ENCODE data around the gene HSPBP1.
"Not testable (repeated sequence)": the region's sequence is repeated elsewhere in the genome, so short reads cannot be mapped to it uniquely, and the experiment has no call there.

HSPBP1 gene

DNA sequence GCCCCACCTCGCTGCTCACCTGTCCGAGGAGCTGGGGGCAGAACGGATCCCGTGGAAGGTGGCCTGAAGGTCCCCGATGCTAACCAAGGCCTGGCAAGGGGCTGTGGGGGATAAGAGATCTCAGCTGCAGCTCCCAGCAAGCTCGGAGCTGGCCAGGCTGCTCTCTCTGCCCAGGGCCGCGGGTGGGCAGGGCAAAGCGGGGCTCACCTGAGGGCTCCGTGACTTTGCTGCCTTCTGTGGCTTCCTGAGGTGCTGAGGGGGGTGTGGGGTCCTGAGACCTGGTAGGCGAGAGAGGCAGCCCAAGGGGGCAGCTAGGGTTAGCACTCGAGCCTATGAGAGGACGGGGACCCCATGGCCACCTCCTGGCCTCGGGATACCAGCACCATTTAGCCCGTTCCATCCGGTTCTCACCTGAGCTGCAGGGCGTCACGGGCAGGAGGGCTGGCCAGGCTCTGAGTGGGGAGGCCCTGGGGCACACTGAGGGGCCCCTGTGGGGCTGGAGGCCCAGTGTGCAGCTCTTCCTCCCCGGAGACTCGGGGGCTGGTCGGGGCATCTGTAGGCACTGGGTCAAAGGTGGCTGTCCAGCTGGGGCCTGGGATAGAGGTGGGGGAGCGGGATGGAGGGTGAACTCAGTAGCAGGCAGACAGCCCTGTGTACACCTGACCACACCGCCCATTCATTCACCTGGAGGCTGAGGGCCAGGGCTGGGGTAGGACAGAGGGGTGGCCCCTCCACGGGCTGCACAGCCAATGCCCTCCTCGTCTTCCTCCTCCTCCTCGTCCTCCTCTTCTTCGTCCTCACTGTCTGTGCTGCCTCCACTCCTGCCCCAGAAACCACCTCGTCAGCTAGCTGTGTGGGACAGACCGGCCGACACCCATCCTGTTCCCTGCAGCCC lies 48.3 kb downstream of the HSPBP1 start:
- DNase-seq: no peak

DNA sequence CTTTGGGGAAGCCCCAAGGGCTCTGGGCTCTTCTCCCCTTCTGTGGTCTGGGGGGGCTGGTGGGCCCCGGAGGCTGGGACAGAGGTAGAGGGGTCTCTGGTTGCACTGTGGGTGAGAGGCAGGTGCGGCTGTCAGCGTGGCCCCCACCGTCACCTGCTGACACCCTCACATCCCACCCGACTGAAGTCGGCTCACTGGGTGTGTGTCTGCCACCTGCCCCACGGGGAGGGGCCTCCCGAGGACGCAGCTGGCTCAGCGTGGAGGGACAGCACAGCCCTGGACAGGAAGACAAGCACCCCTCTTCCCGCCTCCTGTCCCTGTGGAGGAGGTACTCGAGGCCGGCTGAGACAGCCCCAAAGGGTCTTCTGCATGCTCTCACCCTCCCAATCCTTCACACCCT lies 49.1 kb downstream of the HSPBP1 start:
- DNase-seq: no peak

DNA sequence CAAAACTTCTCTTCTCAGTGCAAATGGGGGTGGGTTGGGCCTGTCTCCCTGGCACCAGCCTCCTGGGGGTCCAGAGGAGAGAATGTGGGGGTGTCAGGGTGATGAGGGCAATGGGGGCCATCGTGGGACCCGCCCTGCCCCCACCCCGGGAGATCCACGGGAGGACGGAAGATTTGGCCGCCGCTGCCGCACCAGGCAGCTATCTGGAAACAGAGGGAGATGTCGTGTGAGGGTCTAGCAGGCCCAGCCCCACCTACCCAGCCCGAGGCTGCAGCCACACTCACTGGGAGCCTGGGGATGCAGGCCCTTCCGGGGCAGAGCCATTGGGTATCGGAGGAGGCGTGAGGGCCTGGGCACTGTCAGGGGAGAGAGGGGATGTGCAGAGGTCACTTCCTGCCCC lies 49.6 kb downstream of the HSPBP1 start:
- no peak for DNase-seq

DNA sequence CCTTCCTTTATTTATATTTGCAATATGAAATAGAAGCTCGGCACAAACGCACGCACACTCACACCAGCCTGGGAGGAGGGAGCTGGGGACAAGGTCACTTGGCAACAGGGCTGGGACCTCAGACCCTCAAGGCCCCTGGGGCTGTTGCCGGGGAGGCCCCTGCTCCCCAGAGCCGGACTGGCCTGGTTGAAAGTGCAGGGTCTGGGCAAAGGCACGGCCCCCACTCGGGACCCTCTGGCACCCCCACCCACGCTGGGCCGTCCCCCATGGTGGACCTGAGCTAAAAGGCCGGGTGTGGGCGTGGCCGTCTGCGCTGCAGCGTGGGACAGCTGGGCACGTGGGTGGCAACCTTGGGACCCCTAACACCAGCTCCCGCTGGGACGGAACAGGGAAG lies 50.1 kb downstream of the HSPBP1 start:
- DNase-seq: no peak

DNA sequence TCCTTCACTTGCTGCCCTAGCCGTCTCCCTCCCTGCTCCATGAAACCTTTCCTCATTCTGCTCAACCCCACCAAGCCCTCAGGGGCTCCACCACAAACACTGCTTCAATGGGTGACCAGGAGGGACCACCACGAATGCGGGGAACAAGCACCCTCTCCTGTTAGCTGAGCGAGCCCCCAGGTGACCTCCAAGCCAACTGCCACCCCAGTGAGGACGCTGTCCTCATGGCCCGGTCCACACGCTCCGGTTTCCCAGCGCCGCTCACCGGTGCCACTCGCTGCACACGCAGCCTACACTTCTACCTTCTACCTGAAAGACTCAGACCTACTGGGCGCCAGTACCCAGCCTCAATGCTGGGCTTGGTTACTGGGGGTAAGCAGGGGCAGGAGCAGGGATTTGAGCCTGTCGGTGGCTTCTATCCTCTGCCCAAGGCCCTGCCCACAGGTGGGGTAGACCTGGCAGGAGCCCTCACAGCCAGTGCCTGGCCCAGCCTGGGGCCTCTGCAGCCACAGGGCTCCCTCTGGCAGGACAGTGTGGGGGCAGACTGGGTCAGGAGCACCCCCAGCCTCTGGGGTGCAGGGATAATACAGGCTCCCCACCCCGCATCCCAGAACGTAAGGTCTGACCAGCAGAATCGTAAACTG lies 50.6 kb downstream of the HSPBP1 start:
- DNase-seq: no peak

DNA sequence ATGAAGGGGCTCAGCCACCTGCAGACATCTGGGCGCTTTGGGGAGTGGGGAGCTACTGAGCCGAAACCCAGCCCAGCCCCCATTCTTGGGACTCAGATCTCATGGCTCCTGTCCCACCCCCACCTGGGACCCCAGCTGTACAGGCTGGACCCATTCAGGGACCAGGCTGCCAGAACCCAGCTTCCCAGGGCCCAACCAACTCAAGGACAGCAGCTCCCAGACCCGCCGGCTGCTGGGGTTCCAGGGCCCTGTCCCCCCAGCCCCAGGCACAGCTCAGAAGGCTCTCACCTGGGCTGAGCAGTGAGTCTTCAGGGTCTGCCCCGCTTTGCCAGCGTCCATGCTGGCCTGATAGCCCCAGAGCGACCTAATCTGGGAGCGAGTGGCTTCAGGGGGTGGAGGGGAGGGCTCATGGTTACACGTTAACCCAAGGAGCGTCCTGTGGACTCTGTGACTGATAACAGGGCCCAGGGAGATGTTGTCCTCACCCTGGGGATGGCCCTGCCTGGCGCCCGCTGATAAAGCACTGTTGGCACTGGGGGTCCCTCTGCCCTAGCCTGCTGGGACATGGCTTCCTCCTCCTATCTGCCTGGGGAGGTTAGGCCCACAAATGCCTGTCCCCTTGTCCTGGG lies 51.4 kb downstream of the HSPBP1 start, which contains the start of gene TMEM86B:
TSS of gene TMEM86B (minus strand) at position 361 of the 629 bp plus-strand sequence. CDS start at position 339, 22 bp downstream.
- DNase-seq: no peak

DNA sequence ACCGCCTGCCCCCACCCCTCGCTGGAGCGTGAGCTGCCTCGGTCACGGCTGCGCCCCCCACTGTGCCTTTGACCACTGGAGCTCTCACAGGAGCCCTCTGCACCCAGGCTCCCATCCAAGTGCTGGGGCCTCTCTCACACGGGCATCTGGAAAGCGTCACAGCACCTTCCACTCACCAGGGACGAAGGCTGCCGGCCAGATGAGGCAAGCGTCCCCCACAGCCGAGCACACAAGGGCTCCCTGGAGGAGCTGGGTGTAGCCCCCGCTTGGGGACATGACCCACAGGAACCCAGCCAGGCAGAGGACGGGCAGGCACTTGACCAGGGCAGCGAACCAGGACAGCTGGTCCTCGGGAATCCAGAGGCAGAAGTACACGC lies 51.9 kb downstream of the HSPBP1 start:
- DNase-seq: no peak

DNA sequence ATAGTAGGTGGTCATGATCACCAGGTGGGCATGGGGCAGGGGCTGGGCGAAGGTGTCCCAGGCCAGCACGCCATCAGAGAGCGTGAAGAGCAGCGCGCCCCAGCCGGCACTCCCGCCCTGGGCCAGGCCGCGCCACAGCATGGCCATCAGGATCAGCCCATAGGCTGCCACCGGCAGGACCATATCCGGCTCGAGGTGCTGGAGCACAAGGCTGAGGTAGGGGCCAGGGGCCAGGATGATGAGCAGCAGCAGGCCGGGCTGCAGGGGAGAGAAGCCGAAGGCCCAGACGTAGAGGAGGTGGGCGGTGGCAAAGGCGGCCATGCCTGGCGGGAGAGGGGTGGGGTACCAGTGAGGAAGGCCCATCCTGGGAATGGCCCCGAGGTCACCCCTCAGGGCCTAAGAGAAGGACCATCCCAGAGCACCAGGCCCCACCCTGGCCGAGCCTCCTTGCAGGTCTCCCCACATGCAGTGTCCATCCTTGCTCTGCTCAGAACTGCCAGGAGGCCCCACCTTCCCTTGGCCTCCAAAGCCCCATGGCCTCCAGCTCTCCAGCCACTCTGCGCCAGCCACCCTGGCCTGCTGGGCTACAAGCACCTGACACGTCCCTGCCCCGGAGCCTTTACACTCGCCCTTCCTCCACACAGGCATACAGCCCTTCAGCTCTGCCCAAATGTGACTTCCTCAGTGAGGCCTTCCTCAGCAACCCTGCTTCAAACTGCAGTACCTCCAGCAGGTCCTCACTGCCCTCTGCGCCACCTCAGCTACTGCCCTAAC lies 52.5 kb downstream of the HSPBP1 start:
- no peak for DNase-seq

DNA sequence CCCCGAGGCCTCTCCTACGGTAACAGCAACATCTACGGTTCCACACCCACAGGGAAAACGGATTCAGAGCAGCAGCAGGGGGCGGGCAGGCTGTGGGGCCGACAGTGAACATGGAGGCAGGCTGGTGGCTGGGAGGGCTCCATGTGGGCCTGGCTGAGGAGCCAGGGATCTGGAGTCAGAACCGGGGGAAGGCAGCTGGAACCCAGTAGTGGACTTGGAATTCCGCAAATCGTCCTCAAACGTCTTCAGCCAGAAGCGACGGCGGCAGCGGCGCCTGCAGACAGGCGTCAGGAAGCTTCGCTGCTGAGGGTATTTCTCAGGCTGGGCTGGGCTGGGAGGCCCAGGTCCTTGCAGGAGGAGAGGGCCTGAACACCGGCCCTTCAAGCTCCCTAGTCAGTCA lies 53.1 kb downstream of the HSPBP1 start:
- DNase-seq: no peak

DNA sequence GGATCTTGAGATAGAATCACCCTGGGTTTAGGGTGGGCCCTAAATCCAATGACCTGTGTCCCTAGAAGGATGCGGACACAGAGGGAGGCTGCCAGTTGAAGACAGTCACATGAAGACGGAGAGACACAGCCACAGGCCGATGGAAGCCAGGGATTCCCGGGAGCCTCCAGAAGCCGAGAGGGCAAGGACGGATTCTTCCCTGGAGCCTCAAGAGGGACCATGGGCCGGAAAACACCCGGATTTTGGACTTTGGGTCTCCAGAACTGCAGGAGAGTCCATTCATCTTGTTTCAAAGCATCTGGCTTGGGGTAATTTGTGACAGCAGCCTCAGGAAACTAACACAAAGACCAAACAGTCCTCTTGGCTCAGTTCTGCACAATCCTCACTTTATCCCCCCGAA lies 53.6 kb downstream of the HSPBP1 start:
- no peak for DNase-seq

DNA sequence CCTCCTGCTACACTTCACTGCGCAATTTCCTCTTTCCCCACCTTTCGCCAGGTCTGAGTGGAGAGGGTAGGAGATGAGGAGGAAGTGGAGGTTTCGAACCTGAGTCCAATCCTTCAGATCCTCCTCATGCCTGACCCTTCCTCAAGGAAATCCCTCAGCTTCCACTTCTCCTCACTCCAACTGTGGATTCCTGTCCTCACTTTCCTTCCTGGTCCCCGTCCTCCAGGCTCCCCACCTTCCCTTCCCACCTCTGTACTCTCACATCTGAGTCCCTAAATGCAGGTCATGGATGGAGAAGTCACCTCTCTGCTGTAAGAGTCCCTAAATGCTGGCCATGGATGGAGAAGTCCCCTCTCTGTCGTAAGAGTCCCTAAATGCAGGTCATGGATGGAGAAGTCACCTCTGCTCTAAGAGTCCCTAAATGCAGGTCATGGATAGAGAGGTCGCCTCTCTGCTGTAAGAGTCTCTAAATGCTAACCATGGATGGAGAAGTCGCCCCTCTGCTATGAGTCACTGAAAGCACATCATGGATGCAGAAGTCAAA lies 54.4 kb downstream of the HSPBP1 start:
- no peak for DNase-seq

DNA sequence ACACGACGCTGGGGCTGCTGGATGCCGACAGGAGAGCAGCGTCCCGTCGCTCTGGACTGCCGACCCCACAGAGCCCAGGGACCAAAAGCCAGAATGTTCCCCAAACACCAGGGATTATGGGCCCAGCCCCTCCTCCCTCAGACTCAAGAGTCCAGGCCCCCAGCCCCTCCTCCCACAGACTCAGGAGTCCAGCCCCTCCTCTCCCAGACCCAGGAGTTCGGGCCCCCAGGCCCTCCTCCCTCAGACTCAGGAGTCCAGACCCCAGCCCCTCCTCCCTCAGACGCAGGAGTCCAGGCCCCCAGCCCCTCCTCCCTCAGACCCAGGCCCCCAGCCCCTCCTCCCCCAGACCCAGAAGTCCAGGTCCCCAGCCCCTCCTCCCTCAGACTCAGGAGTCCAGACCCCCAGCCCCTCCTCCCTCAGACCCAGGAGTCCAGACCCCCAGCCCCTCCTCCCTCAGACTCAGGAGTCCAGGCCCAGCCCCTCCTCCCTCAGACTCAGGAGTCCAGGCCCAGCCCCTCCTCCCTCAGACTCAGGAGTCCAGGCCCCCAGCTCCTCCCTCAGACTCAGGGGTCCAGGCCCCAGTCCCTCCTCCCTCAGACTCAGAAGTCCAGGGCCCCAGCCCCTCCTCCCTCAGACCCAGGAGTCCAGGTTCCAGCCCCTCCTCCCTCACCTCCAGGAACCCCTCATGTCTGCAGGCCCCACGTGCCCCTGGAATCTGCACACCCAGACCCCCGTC lies 55.1 kb downstream of the HSPBP1 start:
- not testable (repeated sequence) for DNase-seq

DNA sequence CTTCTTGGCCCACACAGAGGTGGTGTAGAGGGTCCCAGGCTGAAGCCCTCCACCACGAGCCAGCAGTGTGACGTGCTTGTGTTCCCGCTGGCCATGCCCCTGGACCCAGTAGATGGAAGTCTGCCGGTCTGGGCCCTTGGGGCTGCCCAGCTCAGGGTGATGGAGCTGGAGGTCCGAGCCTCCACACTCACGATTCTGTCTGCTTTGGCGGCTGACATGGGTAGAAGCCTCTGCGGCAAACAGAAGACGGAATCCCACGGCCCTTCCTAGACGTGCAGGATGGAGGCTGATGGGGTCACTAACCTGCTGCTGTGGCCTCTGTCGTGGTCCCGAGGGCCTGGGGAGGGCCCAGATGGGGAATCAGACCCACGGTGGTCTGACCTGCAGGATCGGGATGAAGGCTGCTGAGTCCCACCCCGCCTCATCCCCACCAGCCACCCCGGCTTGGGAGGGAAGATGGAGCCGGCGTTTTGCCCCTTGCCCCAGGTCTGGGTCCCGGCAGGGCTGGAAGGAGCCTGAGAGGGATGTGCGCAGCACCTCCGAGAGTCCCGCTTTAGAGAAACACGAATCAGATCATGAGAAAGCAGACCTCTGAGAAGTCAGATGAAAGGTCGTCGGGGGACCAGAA lies 55.8 kb downstream of the HSPBP1 start:
- no peak for DNase-seq

DNA sequence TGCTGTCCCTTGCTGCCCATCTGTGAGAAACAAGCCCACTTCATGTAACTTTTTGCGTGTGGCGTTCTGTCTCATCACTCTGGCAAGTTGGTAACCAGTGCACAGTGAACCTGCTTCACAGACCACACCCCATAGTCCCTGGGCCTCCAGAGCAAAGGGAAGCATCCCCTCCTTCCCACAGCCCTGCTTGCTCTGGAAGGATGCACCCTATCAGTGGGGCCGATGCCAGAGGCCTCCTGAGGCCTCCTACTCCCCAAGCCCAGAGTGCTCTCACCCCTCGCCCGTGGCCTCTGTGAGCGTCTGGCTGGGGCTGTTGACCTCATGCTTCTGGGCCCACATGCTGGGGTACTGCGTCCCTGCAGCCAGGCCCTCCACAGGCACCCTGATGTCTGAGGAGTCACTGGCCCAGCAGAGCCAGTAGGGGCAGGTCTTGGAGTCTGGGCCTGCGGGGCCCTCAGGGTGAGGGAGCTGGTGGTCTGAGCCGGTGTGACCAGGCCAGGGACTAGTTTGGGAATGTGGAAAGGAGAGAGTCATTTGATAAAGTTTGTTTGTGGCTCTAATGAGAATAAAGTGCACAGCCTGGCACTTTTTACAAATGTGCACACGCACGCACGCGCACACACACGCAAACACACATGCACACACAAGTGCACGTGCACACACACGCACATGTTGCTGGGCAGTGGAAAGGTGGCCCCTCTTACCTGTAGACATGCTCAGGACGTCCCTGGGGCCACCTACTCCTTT lies 56.4 kb downstream of the HSPBP1 start:
- DNase-seq: no peak

DNA sequence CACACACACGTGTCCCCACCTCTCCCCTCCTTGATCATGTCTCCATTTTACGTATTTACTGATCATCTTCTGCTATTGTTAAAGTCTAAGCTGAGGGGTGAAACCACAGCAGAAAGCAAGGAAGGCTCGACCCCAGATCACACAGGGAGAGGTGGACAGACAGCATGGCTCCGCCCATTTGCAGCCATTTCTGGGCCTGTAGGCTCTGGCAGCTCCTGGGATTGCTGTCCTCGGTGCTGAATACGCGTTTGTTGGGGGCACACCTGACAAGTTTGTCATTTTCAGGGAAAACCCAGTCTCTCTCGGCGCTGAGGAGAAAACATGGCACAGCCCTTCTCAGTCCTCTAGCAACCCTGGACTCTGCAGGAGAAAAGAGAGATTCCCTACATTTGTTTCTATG lies 59.4 kb downstream of the HSPBP1 start:
- no peak for DNase-seq

DNA sequence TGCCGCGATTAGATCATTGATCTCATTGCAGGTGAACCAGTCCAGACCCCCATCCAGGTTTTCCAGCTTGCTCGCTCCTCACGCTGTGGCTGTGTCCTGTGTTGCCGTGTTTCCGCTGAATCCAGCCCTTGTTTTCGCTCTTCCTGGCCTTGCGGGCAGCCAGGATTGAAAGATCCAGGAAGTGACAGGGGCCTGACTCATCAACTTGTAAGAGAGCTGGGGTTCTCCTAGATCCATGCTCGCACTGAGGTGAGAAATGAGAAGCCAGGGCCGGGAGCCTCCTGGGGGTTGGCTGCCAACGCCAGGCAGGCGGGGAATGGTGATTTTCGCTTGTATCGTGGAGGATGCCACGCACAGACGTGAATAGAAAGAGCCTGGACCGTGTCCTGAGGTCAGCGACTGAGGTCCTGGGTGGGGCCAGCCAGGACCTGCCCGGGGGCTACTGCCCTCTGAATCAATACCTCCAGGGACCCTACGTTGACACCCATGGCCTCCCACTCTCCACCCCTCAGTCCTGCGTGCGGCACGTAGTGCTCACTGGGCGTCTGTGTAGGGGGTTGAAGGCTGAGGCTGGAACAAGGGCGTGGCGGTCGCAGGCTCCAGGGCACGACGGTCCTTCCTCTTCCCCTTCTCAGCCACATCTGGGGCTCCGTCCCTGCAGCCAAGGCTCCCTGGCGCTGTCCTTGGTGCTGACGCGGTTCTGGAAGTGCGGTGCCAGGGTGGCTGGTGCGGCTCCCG lies 63.3 kb downstream of the HSPBP1 start:
- DNase-seq: peak; percentile 94

DNA sequence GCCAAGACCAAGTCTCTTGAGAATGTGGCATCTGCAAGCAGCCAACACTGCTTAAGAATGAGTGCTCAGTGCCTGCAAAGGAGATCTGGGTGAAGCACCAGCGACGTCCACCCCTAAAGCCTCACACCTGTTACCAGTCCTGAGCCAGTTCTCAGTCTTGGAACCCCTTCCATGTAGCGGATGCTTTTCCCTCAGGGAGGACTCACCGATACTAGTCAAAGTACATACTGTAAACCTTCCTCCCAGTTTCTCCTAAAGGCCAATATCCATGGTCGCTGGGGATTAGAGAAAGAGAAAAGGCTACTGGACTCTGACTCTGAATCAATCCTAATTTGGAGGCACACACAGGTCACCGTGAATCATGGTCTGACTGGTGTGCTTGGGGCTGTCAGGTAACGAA lies 66.4 kb downstream of the HSPBP1 start:
- DNase-seq: no peak

DNA sequence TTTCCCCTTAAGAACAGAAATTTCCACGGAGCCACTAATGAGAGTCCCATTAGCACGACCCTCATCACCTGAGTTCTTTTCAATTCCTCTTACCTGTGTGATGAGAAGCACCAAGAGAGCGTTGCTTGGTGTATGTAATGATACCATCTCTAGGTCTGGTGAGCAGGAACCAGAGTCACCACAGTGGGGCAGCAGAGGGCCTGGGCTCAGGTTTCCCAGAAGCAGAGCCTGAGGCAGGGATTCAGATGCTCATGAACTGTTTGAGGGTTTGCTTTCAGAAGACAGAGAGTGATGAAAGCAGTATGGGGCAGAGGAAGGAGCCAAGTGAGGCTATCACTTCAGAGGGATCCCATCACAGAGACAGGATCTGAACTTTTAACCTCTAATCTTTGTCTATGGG lies 67.5 kb downstream of the HSPBP1 start:
- DNase-seq: no peak

All from T1000 (cell line).